Measurements from ENCODE around the gene SNED1. TPM values are rescaled to one million over a fixed set of nuclear protein-coding genes. Genes with fewer than 3 reads are reported as not detected.

SNED1 gene
- polyA plus RNA-seq, 1 donor from 2014 or later: 0.32 TPM

GRCh38 chr2:241082341-241083090 is 84.1 kb downstream of the SNED1 start:
- H3K4me2 ChIP-seq (ENCODE audit: low read length): no peak overlapping the region
- TF ChIP-seq REST (IDR thresholded peaks at IDR 0.05; ENCODE audit: borderline replicate concordance): no peak
- TF ChIP-seq POLR2AphosphoS5 (IDR thresholded peaks at IDR 0.05): no peak
- TF ChIP-seq RAD21 (conservative IDR thresholded peaks at IDR 0.05): no peak
- no peak for TF ChIP-seq EZH2 (IDR thresholded peaks at IDR 0.05; ENCODE audit: borderline replicate concordance, insufficient read depth, low read length, poor library complexity, severe bottlenecking)
- TF ChIP-seq MXI1 (conservative IDR thresholded peaks at IDR 0.05; ENCODE audit: poor library complexity, severe bottlenecking): no peak
- TF ChIP-seq, protein P1, sequence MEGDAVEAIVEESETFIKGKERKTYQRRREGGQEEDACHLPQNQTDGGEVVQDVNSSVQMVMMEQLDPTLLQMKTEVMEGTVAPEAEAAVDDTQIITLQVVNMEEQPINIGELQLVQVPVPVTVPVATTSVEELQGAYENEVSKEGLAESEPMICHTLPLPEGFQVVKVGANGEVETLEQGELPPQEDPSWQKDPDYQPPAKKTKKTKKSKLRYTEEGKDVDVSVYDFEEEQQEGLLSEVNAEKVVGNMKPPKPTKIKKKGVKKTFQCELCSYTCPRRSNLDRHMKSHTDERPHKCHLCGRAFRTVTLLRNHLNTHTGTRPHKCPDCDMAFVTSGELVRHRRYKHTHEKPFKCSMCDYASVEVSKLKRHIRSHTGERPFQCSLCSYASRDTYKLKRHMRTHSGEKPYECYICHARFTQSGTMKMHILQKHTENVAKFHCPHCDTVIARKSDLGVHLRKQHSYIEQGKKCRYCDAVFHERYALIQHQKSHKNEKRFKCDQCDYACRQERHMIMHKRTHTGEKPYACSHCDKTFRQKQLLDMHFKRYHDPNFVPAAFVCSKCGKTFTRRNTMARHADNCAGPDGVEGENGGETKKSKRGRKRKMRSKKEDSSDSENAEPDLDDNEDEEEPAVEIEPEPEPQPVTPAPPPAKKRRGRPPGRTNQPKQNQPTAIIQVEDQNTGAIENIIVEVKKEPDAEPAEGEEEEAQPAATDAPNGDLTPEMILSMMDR (IDR thresholded peaks at IDR 0.05; ENCODE audit: poor library complexity, severe bottlenecking): no peak
- no peak for TF ChIP-seq TAF1 (IDR thresholded peaks at IDR 0.05; ENCODE audit: low read depth)
- TF ChIP-seq SMC3 (conservative IDR thresholded peaks at IDR 0.05; ENCODE audit: poor library complexity): no peak
- TF ChIP-seq EP300 (conservative IDR thresholded peaks at IDR 0.05; ENCODE audit: poor library complexity, severe bottlenecking): no peak
- no peaks in the 10 kb centered on the region for H4K20me1 ChIP-seq (ENCODE audit: insufficient read depth)
- H3K27me3 ChIP-seq (ENCODE audit: insufficient read depth, low read depth, low read length): no peaks in the 10 kb centered on the region
- H2AFZ ChIP-seq (ENCODE audit: low read depth, low read length): no peak overlapping the region
- no peak overlapping the region for H3K4me3 ChIP-seq (ENCODE audit: low read length)
- H3K9ac ChIP-seq (ENCODE audit: low read length): no peak overlapping the region
- no peaks in the 10 kb centered on the region for H3K9me3 ChIP-seq (ENCODE audit: low read length)
- no peaks in the 10 kb centered on the region for H3F3A ChIP-seq (ENCODE audit: insufficient read depth, low read length, poor library complexity, severe bottlenecking)
- no peak overlapping the region for H3K27ac ChIP-seq (ENCODE audit: low read length)
- no peaks in the 10 kb centered on the region for H3K36me3 ChIP-seq (ENCODE audit: insufficient read depth, low read length)
- H3K9me2 ChIP-seq (ENCODE audit: insufficient read depth, low read length): no peaks in the 10 kb centered on the region
- H3K79me2 ChIP-seq (replicated peaks; ENCODE audit: insufficient read depth, low read length): no peaks in the 10 kb centered on the region

DNA sequence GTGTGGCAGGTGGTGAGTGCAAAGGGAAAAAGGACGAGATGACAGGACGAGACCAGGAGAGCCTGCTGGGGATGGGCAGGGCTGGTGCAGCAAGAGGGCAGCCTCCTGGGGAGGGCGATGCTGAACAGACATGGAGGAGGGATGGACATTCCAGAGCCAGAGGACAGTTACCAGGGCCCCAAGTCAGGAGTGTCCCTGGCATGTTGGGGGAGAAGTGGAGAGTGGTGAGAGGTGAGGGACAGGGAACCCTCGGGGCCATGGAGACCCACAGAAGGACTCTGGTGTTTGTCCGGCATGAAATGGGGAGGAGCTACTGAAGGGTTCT is 84.6 kb downstream of the SNED1 start:
- Histone ChIP-seq H3K9me2 (ENCODE audit: insufficient read depth, low read length) (no peaks in the 10 kb centered on the region), H4K20me1 (ENCODE audit: insufficient read depth) (no peaks in the 10 kb centered on the region), H2AFZ (ENCODE audit: low read depth, low read length) (no peak overlapping the region), H3K79me2 (replicated peaks; ENCODE audit: insufficient read depth, low read length) (no peaks in the 10 kb centered on the region), H3K9me3 (ENCODE audit: low read length) (no peaks in the 10 kb centered on the region), H3K27me3 (ENCODE audit: insufficient read depth, low read depth, low read length) (no peaks in the 10 kb centered on the region), H3K9ac (ENCODE audit: low read length) (no peak overlapping the region), H3K4me3 (ENCODE audit: low read length) (no peak overlapping the region), H3K36me3 (ENCODE audit: insufficient read depth, low read length) (no peaks in the 10 kb centered on the region), H3K27ac (ENCODE audit: low read length) (no peak overlapping the region), H3F3A (ENCODE audit: insufficient read depth, low read length, poor library complexity, severe bottlenecking) (no peaks in the 10 kb centered on the region), H3K4me2 (ENCODE audit: low read length) (no peak overlapping the region)
- TF ChIP-seq SMC3 (conservative IDR thresholded peaks at IDR 0.05; ENCODE audit: poor library complexity) (no peak), EZH2 (IDR thresholded peaks at IDR 0.05; ENCODE audit: borderline replicate concordance, insufficient read depth, low read length, poor library complexity, severe bottlenecking) (no peak), MXI1 (conservative IDR thresholded peaks at IDR 0.05; ENCODE audit: poor library complexity, severe bottlenecking) (no peak)
- TF ChIP-seq, protein P1 (IDR thresholded peaks at IDR 0.05; ENCODE audit: poor library complexity, severe bottlenecking): no peak

All from neural cell (in vitro differentiated cells).